Astrocyte of the hippocampus (primary cell): ENCODE measurements around the gene SH3RF1.

ENCODE experiments used
- DNase-seq: peaks from one replicate; pipeline ENCODE4 v3.0.0; 2011; ENCODE audit warnings: low read depth, low spot score

SH3RF1 gene

DNA sequence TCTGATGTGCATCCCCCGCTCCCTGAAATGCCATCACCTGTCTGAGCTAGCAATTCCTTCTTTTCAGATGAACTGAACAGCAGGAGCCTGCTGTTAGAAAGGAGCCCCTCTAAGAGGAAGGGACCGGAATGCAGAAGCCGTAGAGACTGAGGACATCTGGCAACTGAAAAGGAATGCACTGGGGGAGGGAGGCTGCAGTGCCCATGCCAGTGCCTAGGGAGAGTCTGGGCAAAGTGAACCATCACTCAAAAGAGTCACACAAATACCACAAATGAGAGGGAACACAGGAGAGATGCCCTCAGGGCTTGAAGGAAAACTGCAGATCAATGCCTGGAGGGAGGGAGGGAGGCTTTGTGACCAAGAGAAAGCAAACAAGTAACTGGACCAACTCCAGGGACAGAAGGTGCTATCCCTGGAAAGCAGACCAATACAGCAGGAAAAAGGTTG, 166.8 kb downstream of the SH3RF1 start:
- peak; percentile 52 for DNase-seq

DNA sequence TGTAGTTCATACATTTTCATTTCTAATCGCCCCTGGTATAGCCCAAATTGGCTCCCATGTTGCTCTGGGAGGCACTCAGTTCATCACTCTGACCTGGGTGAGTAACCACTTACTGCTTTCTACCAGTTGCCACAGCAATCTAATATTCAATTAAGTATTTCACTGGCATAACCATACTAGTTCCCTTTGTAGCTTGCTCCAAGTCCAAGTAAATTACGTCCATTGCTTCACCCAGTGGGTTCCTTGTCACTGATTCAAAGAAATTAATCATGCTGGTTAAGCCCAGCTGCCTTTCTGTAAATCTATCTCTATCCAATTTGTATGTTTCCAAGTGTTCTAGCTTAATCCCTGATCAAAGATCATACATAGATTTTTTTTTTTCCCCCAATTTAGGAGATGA, 168.7 kb downstream of the SH3RF1 start:
- DNase-seq: peak; percentile 39

DNA sequence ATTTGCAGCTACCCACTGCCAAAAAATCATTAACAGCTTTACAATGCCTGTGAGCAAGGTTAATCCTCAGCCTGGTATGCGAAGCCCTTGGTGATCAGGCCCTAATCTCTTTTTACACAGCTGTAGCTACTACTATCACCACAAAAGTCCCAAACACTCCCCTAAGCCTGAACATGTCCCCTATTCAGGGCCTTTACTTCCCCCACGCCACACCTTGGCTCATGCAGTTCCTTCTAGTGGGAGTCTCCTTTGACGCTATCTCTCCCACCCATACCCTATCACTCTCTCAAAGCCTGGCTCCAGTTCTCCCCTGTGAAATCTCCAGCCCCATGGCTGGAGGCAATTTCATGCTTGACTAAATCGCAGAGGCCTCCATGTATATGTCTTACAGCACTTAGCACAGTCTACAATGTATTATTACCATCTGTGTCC, 170.1 kb downstream of the SH3RF1 start:
- DNase-seq: no peak

DNA sequence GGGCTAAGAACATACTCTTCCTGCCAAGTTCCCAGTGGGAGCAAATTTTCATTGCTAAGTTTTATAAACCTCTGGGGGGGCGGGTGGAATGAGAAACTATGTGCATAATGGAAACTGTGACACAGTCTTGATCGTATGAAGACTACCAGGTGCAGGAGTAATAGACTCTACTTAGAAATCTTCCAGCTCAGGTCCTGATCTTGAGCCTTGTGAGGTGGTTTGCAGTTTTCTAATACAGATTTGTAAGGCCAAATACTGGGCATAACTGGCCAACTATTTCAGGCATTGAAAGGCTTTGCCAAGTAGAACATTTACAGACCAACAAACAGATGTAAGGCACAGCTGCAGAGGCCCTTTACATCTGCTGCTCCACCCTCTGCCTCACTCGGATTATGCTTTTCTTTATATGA, 171.0 kb downstream of the SH3RF1 start:
- peak; percentile 69 for DNase-seq

DNA sequence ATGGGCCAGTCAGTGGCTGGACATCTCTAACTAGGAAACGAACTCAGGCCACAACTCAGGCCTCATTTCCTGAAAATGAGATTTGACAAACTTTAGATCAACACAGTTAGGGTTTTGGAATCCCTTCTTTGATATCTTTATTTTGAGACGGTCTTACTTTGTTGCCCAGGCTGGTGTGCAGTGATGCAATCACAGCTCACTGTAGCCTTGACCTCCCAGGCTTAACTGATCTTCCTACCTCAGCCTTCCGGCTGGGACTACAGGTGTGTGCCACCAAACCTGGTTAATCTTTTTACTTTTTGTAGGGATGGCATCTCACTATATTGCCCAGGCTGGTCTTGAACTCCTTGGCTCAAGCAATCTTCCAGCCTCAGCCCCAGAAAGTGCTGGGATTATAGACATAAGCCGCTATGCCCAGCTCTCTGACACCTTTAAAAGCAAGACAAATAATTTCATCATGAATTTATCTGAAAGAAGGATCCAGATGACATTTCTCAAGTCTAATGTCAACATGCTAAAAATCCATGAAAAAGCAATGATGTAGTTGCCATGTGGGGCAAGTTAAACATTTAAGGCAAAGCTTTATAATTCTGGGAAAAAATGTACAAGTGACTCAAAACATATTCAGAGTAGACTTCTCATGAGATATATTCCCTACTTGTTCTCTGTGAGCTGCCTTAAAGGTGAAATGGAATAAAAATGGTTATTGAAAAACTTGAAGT, 171.6 kb downstream of the SH3RF1 start:
- no peak for DNase-seq

DNA sequence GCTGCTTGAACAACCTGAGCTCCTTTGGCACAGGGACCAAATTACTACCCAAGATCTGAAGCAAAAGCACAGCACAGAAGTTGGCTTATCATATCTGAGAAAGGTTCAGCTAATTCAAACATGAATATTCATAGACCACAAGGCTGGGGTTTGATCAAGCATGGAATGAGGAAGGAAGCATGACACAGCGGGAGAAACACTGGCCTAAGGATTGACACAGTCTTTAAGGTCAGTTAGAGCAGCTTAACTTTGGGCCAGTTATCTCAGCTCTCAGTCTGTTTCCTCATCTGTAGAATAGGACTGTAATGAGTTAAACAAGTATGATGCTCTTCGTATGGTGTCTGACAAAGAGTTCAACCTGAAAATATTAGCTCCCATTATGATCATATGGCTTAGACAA, 172.2 kb downstream of the SH3RF1 start:
- DNase-seq: peak; percentile 64

DNA sequence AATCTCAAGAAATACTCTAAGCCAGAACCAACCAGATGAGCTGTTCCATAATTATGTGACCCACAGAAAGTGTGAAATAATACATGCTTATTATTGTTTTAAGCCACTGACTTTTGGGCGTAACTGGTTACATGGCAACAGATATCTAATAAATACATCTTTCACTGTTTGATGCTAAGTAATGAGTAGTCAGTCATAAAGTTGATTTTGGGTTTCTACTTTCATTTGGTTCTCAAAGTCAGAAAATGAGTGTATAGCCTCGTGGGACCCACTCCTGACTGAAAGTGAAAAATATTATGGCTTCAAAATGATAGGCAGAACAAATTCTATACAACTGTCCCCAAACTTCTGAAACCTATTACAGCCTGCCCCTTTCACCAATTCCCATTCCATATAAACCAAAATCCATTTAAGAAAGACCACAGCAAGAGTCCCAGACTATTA, 172.7 kb downstream of the SH3RF1 start:
- DNase-seq: no peak

DNA sequence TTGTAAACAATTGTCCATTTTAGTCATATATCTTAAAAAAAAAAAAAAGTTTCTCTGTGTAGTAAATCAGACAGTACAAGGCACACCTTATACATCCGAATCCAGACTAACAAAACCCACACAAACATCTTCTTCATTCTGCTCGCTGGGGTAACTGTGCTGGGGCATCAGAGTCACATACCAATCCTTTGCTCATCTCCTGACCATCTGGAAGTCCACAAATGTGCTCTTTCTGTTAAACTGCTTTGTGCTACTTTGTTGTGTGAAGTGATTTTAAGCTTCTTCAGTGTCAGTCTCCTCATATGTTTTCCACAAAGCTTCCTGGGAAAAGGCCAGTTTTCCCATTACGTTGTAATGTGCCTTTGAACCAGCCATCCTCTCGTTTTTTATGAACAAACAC, 174.5 kb downstream of the SH3RF1 start:
- no peak for DNase-seq

DNA sequence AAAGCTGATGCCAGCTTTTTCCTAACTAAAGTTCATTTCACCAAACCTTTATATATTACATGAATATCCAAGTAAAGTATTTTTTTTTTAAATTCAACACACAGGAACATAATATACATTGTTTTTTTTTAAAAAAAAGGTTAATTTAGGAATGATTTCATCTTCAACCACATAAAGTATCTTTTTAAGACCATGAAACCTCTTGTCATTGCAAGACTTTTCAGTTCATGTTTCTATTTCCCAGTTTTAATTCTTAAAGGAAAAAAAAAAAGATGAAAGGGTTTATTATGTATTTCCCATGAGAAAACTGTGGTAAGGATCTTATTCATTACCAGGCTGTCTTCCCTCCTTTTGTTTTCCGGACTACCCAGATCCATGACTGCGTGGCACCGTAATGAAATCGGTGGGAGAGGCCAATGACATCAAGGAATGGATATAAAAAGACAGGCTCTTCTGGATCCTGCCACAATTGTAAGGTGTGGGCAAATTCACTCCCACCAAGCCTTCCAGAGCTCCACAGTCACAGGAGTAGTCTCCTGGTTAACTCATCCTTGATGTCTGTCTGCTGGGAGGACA, 176.0 kb downstream of the SH3RF1 start:
- DNase-seq: no peak

DNA sequence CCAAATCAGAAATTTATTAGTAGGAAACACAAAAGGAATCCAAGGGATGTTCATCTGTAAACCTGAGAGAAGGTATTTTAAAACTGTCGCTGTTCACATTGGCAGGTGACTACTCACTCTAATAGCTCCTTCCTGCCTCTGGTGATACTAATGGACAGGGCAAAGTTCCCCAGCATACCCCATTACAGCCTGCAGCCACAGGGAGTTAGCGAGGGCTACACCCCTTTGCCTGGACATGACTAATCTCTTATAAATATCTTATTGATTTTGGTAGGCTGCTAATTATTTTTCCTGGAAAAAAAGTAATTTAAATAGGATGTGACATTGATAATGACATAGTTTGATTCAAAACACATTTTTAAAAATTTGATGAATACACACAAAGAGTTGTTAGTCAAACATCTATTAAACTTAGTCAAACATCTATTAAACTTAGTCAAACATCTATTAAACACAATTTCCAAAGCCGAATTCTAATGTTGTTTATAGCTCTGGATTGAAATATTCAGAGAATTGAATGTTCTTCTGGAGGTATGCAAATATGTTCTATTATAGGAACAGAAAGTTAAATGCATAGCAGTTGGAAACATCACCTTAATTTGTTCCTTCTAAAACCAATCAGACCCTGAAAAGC, 177.8 kb downstream of the SH3RF1 start:
- DNase-seq: no peak

DNA sequence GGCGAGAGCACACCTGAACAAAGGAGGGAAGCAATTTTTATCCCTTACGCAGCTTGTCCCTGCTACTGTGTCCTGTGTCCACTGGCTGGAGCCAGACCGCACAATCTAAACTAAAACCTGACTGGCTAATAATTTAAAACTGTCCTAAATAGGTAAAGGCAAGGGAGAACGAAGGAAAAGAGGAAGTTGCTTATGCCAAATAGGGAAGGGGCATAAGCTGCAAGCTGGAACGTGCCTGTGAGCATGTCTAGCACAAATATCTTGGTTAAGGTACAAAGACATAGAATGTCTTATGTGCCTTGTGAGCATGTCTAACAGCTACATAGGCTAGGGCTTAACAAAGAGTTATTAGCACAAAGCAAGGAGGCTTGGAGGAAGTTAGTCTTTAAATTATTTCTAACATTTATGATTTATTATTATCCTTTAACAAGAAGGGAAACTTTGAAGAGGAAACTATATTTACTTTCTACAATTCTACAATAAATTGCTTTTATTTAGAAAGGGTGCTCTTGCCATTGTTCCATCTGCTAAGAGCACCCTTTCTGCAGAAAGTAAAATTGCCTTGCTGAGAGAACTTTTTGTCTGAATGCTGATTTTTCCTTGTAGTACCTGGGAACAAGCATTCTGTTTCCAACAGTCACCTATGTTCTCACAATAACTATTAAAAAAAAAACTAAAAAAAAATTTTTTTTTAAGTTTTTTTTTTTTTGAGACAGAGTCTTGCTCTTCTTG, 180.1 kb downstream of the SH3RF1 start:
- no peak for DNase-seq

DNA sequence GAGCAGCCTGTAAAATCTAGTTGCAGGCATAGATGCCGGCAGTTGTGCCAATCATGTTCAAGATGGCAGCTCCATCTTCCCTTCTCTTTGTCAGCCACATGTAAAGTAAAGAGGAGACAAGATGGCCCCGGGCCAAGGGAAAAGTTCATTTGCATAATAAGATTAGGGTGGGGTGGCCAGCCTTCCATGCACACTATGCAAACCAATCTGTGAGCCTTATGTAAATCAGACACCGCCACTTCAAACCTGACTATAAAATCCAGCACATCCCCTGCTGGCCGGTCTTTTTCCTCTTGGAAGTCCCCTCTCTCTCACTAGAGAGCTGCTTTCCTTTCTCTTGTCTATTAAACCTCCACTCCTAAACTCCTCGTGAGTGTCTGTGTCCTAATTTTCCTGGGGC, 181.8 kb downstream of the SH3RF1 start:
- DNase-seq: no peak

DNA sequence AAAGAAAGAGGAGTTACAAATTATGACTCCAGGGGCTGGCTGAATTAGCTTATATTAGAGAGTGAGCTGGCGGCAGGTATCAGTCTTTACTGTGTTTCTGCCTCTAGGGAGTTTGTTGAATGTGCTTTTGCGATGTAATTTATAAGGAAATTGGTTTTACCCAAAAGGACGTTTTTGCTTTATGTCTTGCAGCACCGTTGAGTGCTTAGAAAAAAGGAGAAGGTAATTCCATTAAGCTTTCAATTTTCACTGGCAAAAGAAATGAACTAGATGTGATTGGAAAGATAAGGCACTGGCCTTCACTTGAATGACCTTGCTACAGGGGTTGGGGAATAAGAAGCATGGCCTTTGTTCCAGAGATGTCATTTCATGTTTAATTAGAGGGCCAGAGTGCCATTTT, 185.8 kb downstream of the SH3RF1 start:
- DNase-seq: no peak

DNA sequence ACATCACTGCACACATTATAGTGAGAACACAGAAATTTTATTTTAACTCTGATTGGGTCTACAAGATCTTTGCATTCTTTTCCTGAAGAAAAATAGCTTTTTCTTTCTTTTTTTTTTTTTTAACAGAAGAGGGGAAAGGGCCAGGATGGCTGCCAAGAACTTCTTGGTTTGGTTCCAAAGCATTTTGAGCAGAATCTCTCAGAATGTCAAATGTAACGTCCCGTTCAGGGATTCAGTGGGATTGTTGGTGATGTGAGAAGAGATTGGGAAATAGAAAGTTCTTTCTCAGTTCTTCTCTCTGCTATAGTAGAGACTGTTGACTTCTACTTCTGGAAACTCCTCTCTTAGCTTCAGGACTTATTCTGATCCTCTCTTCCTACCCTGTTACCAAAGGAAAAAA, 189.8 kb downstream of the SH3RF1 start:
- DNase-seq: peak; percentile 81

DNA sequence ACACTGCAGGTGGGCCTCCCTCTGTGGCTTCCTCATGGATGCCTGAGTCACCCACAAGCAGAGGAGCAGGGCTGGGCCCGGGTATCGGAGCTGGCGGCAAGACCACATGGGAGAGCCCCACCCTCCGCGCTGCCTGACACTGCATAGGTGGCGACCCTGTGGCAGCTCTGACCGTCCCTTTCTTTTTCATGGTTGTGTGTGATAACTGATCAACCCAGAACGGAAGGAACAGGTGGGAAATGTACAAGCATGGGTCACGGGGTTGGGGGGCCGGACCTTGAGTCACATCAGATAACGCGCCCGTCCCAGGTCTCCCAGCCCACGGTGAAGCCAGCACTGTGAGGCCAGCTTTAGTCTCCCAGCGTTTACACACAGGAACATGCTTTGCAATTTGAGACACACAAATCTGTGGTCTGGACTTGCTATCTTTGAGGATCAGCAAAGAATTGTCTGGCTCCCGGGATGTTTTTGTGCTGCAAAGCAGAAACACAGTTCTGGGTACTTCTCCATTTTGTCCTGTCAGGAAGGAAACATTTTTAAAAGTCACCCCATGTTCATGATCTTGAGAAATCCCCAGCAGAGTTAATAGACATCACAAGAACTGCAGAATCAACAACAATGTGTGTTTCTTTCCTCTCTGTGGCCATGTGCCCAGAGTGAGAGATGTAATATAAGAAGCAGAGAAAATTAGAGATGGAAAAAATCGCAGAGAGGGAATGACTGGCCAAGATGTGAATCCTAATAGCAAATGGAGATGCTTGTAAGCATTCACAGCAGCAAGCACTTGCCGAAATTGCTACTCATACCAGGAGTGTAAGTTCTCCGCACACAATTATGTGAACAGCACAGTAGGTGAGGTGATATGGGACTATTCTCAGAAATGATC, 190.6 kb downstream of the SH3RF1 start:
- peak; percentile 69 for DNase-seq

DNA sequence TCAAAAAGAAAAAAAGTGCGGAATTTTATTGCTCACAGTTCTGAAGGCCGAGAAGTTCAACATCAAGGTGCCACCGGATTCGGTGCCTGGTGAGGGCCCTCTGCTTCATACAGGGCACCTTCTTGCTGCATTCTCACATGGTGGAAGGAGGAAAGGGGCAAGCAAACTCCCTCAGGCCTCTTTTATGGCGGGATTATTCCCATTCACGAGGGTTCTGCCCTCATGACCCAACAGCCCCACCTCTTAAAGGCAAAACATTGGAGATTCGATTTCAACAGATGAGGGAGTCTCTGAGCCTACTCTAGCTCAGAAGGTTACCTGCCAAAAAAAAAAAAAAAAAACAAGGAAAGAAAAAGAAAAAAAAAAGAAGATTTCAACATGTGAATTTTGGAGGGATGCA, 196.6 kb downstream of the SH3RF1 start:
- no peak for DNase-seq

DNA sequence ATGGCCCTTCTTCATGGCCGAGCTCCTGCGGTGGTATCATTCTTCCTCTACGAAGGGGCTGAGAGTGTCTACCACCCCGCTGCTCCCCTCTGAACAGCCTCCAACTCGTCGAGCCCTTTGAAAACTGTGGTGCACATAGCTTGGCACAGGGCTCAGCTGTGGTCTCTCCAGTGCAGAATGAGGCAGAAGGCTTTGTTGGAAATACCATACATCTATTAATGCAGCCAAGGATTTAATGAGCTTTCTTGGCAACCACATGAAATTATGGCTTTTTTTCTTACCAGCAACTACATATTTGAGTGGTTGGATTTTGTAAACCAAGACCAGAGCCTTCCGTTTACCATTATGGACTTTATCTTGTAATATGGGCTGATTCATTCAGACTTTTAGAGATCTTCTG, 199.0 kb downstream of the SH3RF1 start:
- DNase-seq: peak; percentile 78

DNA sequence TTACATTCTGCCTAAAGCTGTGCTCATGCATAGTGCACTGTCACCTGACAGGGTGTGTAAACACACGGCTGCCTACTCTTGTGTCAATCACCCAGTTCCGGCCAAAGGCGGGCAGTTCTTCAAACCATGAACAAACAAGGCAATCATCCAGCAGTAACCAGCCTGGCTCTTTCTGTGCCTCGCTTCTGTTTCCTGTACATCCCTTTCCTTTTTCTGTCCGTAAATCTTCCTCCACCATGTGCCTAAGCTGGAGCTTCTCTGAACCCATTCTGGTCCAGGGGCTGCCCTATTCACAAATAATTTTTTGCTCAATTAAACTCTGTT, 199.9 kb downstream of the SH3RF1 start:
- peak; percentile 84 for DNase-seq

DNA sequence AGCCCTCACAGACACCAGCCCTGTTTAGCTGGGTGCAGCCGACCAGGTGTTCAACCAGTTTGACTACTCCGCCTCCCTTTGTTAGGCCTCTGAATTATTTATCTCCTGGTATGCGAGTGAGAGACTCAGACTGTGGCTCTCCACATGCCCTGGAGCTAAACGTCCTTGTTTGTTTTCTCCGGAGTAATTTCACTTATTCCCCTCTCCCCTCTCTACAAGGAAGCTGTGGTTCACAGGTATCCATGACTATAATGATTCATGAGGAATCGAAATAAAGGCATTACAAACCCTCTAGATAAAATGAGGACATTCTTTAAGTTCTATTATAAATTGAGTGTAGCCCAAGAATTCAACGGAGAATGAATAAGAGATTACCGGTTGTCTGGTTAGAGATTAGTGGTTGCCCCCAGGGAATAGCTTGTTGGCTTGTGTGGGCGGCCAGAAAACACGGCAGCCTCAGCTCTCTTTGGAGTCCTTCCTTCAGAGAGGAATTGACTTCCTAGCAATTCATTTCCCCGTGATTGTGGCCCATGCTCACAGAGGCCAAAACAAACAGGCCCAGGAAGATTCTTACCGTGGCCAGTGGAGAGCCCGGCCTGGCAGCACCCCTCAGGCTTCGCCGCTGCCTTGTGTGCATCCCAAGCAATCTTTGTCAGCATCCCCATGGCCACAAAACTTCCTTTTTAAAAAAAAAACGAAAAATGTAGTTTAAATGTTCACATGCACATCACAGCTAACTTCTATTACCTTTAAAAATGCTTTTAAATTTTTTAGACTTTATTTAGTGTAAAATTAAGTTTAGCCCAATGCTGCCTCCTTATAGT, 200.5 kb downstream of the SH3RF1 start:
- DNase-seq: peak; percentile 97

DNA sequence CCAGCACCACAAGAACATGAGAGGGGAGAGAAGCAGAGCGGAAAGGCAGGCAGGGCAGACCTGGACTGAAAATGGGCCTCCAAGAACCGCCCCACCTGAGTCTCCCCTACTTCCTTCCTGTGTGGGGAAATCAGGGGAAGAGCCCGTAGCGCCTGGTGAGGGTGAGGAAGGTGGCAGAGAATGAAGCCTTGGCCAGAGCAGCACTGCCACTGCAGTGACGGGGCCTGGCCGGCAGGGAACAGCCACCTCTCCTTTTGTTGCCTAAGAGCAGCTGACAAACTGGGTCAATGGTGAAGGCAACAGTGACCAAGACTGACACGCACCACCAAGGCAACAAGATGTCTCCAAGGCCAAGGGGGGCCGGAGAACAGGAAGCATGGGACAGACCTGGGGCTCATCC, 202.3 kb downstream of the SH3RF1 start:
- no peak for DNase-seq

DNA sequence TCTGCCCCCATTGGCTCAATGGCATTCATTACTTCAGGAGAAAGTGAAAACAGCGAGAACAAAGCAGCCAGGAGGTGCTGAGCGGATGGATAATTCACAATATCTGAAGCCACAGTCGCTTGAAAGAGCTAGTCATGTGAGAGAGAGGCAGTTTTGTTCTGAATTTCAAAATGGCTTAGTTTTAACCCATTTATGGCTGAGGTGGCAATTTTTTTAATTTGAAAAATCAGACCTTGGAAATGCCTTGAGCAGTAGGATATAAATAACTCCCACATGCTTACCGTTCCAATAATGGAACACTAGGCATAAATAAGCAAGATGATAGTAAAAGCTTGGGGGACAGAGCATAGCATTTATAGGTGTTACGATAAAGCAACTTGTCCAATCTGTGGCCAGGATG, 203.8 kb downstream of the SH3RF1 start:
- DNase-seq: no peak
